B cell (primary cell): ENCODE data around the gene SLC25A25. TPM values are rescaled to one million over a fixed set of nuclear protein-coding genes. Genes with fewer than 3 reads are reported as not detected.

Source experiments
- ATAC-seq: fragments of 200-7000 bp; cut with Tn5 transposase; one replicate; pipeline ENCODE4 v1.10.0; 2021; ENCODE audit warnings: low read depth, mild to moderate bottlenecking, moderate number of reproducible peaks, moderate library complexity
- CTCF ChIA-PET: fragments of 350-600 bp; sonication (Branson Sonifier 250); formaldehyde crosslinking; loops from one replicate; lab custom pipeline; 2021; ENCODE audit warnings: antibody characterized with exemption, inconsistent platforms; lab: Charles Lee
- POLR2A ChIA-PET: fragments of 350-600 bp; sonication (Branson Sonifier 250); formaldehyde crosslinking; loops from one replicate; lab custom pipeline; 2021; ENCODE audit warnings: antibody characterized with exemption; lab: Charles Lee
- DNase-seq: peaks from one replicate; pipeline ENCODE4 v3.0.0; 2013
- H2AFZ ChIP-seq: 2 replicates; pipeline ENCODE4 v1.6.1; 2012; ENCODE audit warnings: mild to moderate bottlenecking, low read depth, low read length; ENCODE audit not compliant: insufficient read depth, poor library complexity, severe bottlenecking
- H3K27ac ChIP-seq, 2 donors: 1 replicate in 1 of 2; 2 replicates in 1 of 2; pipeline ENCODE4 v1.5.1; 2012 to 2013; ENCODE audit warnings: low read length in 2 of 2, mild to moderate bottlenecking in 2 of 2, moderate library complexity in 1 of 2
- H3K27me3 ChIP-seq, 4 experiments: fragments of 200-600 bp in 1 of 4; sonication (generic) in 1 of 4; replicated peaks in 1 of 4; 1 replicate in 2 of 4; 2 replicates in 2 of 4; pipeline versions ENCODE4 v1.6.1 to v1.7.0; 2013 to 2016; ENCODE audit warnings: low read length in 3 of 4, mild to moderate bottlenecking in 2 of 4, mixed read lengths in 1 of 4, moderate library complexity in 1 of 4; ENCODE audit not compliant: insufficient read depth in 4 of 4, control insufficient read depth in 3 of 4; ENCODE audit errors: control extremely low read depth in 1 of 4
- H3K36me3 ChIP-seq, 2 experiments: replicated peaks in 1 of 2; 1 replicate in 1 of 2; 2 replicates in 1 of 2; pipeline versions ENCODE4 v1.6.1 to v1.7.1; 2013; ENCODE audit warnings: low read length in 1 of 2; ENCODE audit not compliant: insufficient read depth in 2 of 2, control insufficient read depth in 1 of 2; ENCODE audit errors: control extremely low read depth in 1 of 2, extremely low read depth in 1 of 2
- H3K4me1 ChIP-seq, 2 donors: fragments of 200-600 bp in 1 of 2; sonication (generic) in 1 of 2; 1 replicate in 1 of 2; 2 replicates in 1 of 2; pipeline versions ENCODE4 v1.5.1 to v1.6.1; 2013 to 2017; ENCODE audit warnings: low read length in 2 of 2; ENCODE audit not compliant: control insufficient read depth in 2 of 2, insufficient read depth in 2 of 2
- H3K4me2 ChIP-seq: replicated peaks from 2 replicates; pipeline ENCODE3; 2012; ENCODE audit warnings: mild to moderate bottlenecking, low read depth, low read length; ENCODE audit not compliant: poor library complexity, severe bottlenecking
- H3K4me3 ChIP-seq, 5 experiments: fragments of 200-600 bp in 1 of 5; sonication (generic) in 1 of 5; 1 replicate in 3 of 5; 2 replicates in 2 of 5; pipeline versions ENCODE4 v1.5.1 to v1.7.0; 2011 to 2016; ENCODE audit warnings: low read length in 4 of 5, mild to moderate bottlenecking in 4 of 5, low read depth in 2 of 5, control low read depth in 1 of 5, moderate library complexity in 1 of 5; ENCODE audit not compliant: insufficient read depth in 1 of 5; ENCODE audit errors: control extremely low read depth in 1 of 5, extremely low read depth in 1 of 5
- H3K79me2 ChIP-seq: fragments of 200-600 bp; sonication (generic); one replicate; pipeline ENCODE4 v1.6.0; 2016; ENCODE audit warnings: low read length; ENCODE audit not compliant: control insufficient read depth, insufficient read depth
- H3K9ac ChIP-seq: fragments of 200-600 bp; sonication (generic); 2 replicates; pipeline ENCODE4 v1.6.1; 2017; ENCODE audit warnings: mild to moderate bottlenecking, low read length, moderate library complexity
- H3K9me3 ChIP-seq, 3 donors: one replicate each; pipeline versions ENCODE4 v1.6.1 to v1.7.1; 2013; ENCODE audit warnings: low read length in 2 of 3; ENCODE audit not compliant: control insufficient read depth in 2 of 3, insufficient read depth in 1 of 3; ENCODE audit errors: control extremely low read depth in 1 of 3
- H4K20me1 ChIP-seq: 2 replicates; pipeline ENCODE4 v1.6.0; 2012; ENCODE audit warnings: mild to moderate bottlenecking, low read length; ENCODE audit not compliant: insufficient read depth, control insufficient read depth, poor library complexity, severe bottlenecking
- H3K27ac Mint-ChIP-seq: one replicate; pipeline ENCODE4 v1.8.0; 2021; ENCODE audit warnings: mixed read lengths
- H3K27me3 Mint-ChIP-seq: one replicate; pipeline ENCODE4 v1.8.0; 2021; ENCODE audit warnings: mixed read lengths
- H3K4me1 Mint-ChIP-seq: one replicate; pipeline ENCODE4 v1.8.0; 2021; ENCODE audit warnings: mixed read lengths
- H3K4me3 Mint-ChIP-seq: one replicate; pipeline ENCODE4 v1.8.0; 2021; ENCODE audit warnings: mixed read lengths
- H3K9me3 Mint-ChIP-seq: one replicate; pipeline ENCODE4 v1.8.0; 2022; ENCODE audit warnings: mixed read lengths; ENCODE audit not compliant: insufficient read depth
- CTCF ChIP-seq: fragments of 200-600 bp; IDR thresholded peaks from one replicate; pipeline ENCODE4 v1.8.0; 2022; ENCODE audit warnings: antibody characterized with exemption, mild to moderate bottlenecking
- EZH2 ChIP-seq: IDR thresholded peaks from 2 replicates; pipeline ENCODE4 v1.6.1; 2012; ENCODE audit warnings: borderline replicate concordance, low read depth, mild to moderate bottlenecking, moderate library complexity, low read length; ENCODE audit not compliant: insufficient read depth, poor library complexity, severe bottlenecking
- WGBS: methylation state at CpG from one replicate; pipeline ENCODE4 v1.1.5; 2013; ENCODE audit warnings: missing lambda C conversion rate; ENCODE audit not compliant: insufficient coverage; 5-methylcytosine and 5-hydroxymethylcytosine counted together
- intact Hi-C: fragments of 100-400 bp; cut with micrococcal nuclease; formaldehyde crosslinking; loops from one replicate; pipeline ENCODE4 v1.10.0; 2022
- polyA plus RNA-seq: library from polyadenylated mRNA; depleted of rRNA; stranded (reverse); fragments of >200 nt; gene quantifications from 2 replicates; pipeline ENCODE4 v1.2.3, GENCODE V29; 2012
- total RNA-seq, 2 donors: library from RNA; stranded (reverse); fragments of 120-200 nt in 1 of 2; gene quantifications; 1 replicate in 1 of 2; 2 replicates in 1 of 2; pipeline versions ENCODE4 v1.2.3 to v1.2.4, GENCODE V29; 2013 to 2022

Gene SLC25A25
- total and polyA plus RNA-seq, 2 donors (not counting 1 experiment from before 2014, with no cell fraction given), result 12.1 to 18.6 TPM

DNA sequence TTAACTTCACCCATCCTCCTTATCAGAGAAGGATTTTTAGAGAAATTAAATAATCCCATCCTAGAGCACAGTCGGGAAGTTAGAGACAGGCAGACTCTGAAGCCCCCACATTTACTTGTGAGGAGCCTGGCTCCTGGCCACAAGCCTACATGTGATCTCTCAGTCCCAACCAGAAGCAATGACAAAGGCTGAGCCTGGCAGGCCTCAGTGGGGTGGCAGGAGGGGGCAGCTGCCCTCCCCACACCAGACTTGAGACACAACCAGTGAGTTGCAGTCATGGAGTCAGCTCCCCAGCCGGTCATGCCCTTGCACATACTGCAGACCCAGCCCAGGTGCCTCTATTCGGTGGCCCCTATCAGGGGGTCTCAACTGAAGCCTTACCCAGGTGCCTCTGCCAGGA lies 11.9 kb upstream of the SLC25A25 start:
- H3K9me3 Mint-ChIP-seq, result no peaks in the 10 kb centered on the region
- Histone ChIP-seq H3K4me1 (peaks cover 9% of the 10 kb centered on the region in 2 donors), H3K27me3 (no peaks in the 10 kb centered on the region), H3K4me3 (no peak overlapping the region), H3K9ac (no peak overlapping the region), H2AFZ (no peak overlapping the region), H3K36me3 (no peaks in the 10 kb centered on the region), H4K20me1 (no peaks in the 10 kb centered on the region), H3K79me2 (no peaks in the 10 kb centered on the region), H3K4me2 (no peak overlapping the region), H3K27ac (no peak overlapping the region), H3K9me3 (no peaks in the 10 kb centered on the region)
- no peak for ATAC-seq
- intact Hi-C loops, result no loop called here
- DNase-seq, result no peak
- CTCF ChIA-PET, result interaction anchor here (1.0 to 1.2 kb wide), 3 partner anchors 12 to 101 kb away, joined by 3 to 4 read pairs (median 3); partner anchors contain the start of gene SLC25A25
- no peak overlapping the region for H3K27ac Mint-ChIP-seq
- WGBS, result no CpG with 5 or more reads among the region's 3 CpGs
- peaks cover 6% of the 10 kb centered on the region for H3K4me1 Mint-ChIP-seq
- H3K27me3 Mint-ChIP-seq, result no peaks in the 10 kb centered on the region
- TF ChIP-seq EZH2 (no peak), CTCF (no peak)
- POLR2A ChIA-PET, result interaction anchor here (0.6 kb wide), 1 partner anchor 14 kb away, joined by 3 read pairs; no protein-coding TSS in a partner anchor
- no peak overlapping the region for H3K4me3 Mint-ChIP-seq

DNA sequence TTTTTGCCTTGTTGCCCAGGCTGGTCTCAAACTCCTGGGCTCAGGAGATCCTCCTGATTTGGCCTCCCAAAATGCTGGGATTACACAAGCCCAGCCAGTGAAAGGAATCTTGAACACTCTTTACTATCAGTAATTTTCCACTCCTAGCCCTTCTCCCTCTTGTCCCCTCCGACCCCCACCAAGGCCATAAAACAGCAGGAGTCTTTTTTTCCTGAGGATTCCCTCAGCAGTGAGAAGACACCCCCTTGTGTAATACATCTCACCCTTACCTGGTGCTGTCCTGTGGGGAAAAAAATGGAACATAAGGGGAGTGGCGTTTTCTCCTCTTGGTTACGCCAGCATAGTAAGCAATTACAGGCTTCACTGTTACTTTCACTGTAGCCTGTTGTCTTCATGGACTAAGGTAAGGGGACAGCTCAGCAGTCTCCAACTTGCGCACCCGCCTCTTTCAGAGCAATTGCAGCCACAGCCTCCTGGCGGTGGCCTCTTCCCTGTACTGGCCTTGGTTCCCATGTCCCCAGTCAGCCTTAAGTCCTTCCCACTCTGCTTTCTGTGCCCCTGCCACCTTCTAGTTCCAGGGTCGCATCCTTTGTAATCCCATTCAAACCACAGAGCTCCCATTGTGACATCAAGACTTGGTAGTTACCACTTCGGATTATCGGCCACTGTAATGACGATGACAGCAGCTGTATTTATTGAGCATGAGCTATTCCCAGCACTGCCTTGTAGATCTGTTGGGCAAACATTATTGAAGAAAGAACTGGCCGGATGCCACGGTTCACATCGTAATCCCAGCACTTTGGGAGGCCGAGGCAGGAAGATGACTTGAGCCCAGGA lies 10.9 kb upstream of the SLC25A25 start:
- no peaks in the 10 kb centered on the region for H3K27me3 Mint-ChIP-seq
- DNase-seq, result no peak
- H3K4me1 Mint-ChIP-seq, result peaks cover 16% of the 10 kb centered on the region
- no peak overlapping the region for H3K9ac ChIP-seq
- no peak overlapping the region for H3K4me2 ChIP-seq
- ChIA-PET CTCF (interaction anchor here (0.9 kb wide), 1 partner anchor 23 kb away, joined by 3 read pairs; no protein-coding TSS in a partner anchor), POLR2A (no interaction called here)
- peaks cover 19% of the 10 kb centered on the region in 2 donors for H3K4me1 ChIP-seq
- H3K27me3 ChIP-seq, result no peaks in the 10 kb centered on the region
- H4K20me1 ChIP-seq, result no peaks in the 10 kb centered on the region
- H3K9me3 Mint-ChIP-seq, result no peaks in the 10 kb centered on the region
- H3K36me3 ChIP-seq, result no peaks in the 10 kb centered on the region
- no peaks in the 10 kb centered on the region for H3K9me3 ChIP-seq
- no peak overlapping the region for H3K4me3 Mint-ChIP-seq
- no peak overlapping the region for H3K27ac ChIP-seq
- 96% methylated on average over 11 of the region's 14 CpGs for WGBS
- no peak for ATAC-seq
- H3K79me2 ChIP-seq, result peaks cover 8% of the 10 kb centered on the region
- no peak overlapping the region for H3K27ac Mint-ChIP-seq
- no peak overlapping the region for H2AFZ ChIP-seq
- no peak for TF ChIP-seq CTCF
- no peak for TF ChIP-seq EZH2
- intact Hi-C loops, result no loop called here
- H3K4me3 ChIP-seq, result no peak overlapping the region
